HG03442 (cell line): Measurements from ENCODE around the gene NFE2L3.

ENCODE experiments used
- ATAC-seq: cut with Tn5 transposase; IDR thresholded peaks from one replicate; pipeline ENCODE4 v1.9.1; 2021; ENCODE audit warnings: mild to moderate bottlenecking, moderate library complexity; ENCODE audit not compliant: unreplicated experiment

Gene NFE2L3

GRCh38 chr7:26198133-26198780 is 46.3 kb downstream of the NFE2L3 start:
- no peak for ATAC-seq

- no peak for ATAC-seq
These were observed 46.8 kb downstream of the NFE2L3 start for GRCh38 chr7:26198781-26199169.

- ATAC-seq = no peak
These were observed 47.5 kb downstream of the NFE2L3 start for GRCh38 chr7:26199301-26200037.

GRCh38 chr7:26200038-26200443 is 48.0 kb downstream of the NFE2L3 start:
- ATAC-seq = peak; percentile 6

GRCh38 chr7:26200444-26201246 is 48.6 kb downstream of the NFE2L3 start, which contains the start of gene HNRNPA2B1:
Gene HNRNPA2B1, minus strand, starts transcription at chr7:26200746. Its CDS starts 169 bp downstream, at chr7:26200577.
- peak; percentile 59 for ATAC-seq

- peak; percentile 32 for ATAC-seq
These were observed 49.4 kb downstream of the NFE2L3 start, which contains the start of gene CBX3 for GRCh38 chr7:26201247-26202018. Gene CBX3, plus strand, starts transcription at chr7:26201745. Its CDS starts 1,254 bp downstream, at chr7:26202999.

- no peak for ATAC-seq
These were observed 50.3 kb downstream of the NFE2L3 start for GRCh38 chr7:26202019-26202990.

GRCh38 chr7:26203016-26203415 is 51.0 kb downstream of the NFE2L3 start:
- no peak for ATAC-seq

GRCh38 chr7:26208040-26208439 is 56.0 kb downstream of the NFE2L3 start:
- no peak for ATAC-seq

GRCh38 chr7:26212921-26213718 is 61.1 kb downstream of the NFE2L3 start:
- ATAC-seq = no peak

- ATAC-seq = no peak
These were observed 62.0 kb downstream of the NFE2L3 start for GRCh38 chr7:26213807-26214515.

- ATAC-seq = no peak
These were observed 64.1 kb downstream of the NFE2L3 start for GRCh38 chr7:26216049-26216448.

- no peak for ATAC-seq
These were observed 72.4 kb downstream of the NFE2L3 start for GRCh38 chr7:26224359-26224758.

- ATAC-seq = no peak
These were observed 76.0 kb downstream of the NFE2L3 start for GRCh38 chr7:26227987-26228386.

GRCh38 chr7:26233902-26234511 is 82.0 kb downstream of the NFE2L3 start:
- no peak for ATAC-seq
